Measurements from ENCODE around the gene PDZD2.
"Not testable (repeated sequence)": the region's sequence is repeated elsewhere in the genome, so short reads cannot be mapped to it uniquely, and the experiment has no call there.

PDZD2 gene

DNA sequence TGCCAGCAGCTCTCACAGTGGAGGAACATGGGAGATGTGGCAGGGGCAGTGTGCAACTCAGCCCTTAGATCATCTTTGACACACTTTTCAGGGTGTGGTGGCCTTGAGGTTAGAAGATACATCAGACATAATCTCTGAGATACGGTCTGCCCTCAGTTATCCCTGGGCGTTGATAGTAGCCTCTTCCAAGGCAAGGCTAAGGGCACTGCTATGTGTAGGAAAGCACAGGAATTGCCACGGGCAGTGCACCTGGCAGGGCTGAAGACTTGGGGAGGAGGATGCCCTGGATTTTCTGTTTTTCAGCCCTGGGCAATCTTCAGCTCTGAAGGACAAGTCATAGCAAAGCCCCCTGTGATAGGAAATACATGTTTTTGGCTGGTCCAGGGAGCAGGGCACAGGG, 328.5 kb downstream of the PDZD2 start:
- no peaks in the 10 kb centered on the region for H3K36me3 ChIP-seq (ENCODE audit: insufficient read depth, insufficient read length, low read length)
- no peak overlapping the region for H3K9ac ChIP-seq (ENCODE audit: insufficient read length, low read depth)
- H3K9me3 ChIP-seq (ENCODE audit: insufficient read depth, low read length): no peaks in the 10 kb centered on the region
- no peaks in the 10 kb centered on the region for H3K4me1 ChIP-seq (ENCODE audit: insufficient read depth, insufficient read length)
- TF ChIP-seq SUZ12 (IDR thresholded peaks at IDR 0.05; ENCODE audit: extremely low read depth, insufficient read depth, insufficient read length) (no peak), ZNF274 (IDR thresholded peaks at IDR 0.05; ENCODE audit: low read depth, low read length) (no peak), YY1 (IDR thresholded peaks at IDR 0.05; ENCODE audit: insufficient read depth, insufficient read length) (no peak)
- no peak overlapping the region for H3K4me3 ChIP-seq (ENCODE audit: insufficient read length, low read depth)
- H3K27me3 ChIP-seq (ENCODE audit: insufficient read depth, insufficient read length): no peaks in the 10 kb centered on the region
- no peak for DNase-seq (ENCODE audit: low read depth, low spot score)

DNA sequence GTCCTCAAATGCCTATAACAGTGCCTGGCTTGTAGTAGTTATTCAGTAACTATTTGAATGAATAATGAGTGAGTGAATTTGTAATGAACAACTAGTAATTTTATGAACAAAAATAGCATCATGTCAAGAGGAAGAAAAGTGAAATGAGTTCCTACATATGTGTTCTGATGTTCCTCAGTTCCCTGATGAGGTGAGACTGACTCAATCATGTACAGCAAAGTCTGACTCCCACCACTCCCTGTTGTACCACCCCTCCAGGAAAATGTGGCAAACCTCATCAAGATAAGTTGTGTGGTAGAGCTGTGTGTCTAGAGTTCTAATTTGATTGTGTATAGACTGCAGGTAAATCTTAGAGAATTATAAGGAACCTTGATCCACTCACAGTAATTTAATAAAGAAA, 333.6 kb downstream of the PDZD2 start:
- no peaks in the 10 kb centered on the region for H3K27me3 ChIP-seq (ENCODE audit: insufficient read depth, insufficient read length)

DNA sequence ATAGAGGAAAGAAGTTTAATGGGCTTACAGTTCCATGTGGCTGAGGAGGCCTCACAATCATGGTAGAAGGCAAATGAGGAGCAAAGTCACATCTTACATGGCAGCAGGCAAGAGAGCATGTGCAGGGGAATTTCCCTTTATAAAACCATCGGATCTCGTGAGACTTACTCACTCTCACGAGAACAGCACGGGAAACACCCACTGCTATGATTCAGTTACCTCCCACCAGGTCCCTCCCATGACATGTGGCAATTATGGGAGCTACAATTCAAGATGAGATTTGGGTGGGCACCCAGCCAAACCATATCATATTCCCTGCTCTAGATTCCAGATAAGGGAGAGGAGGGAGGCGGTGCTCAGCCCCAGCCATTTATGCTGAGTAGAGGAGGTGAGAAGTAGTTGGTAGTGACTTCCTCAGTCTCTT, 336.3 kb downstream of the PDZD2 start:
- not testable (repeated sequence) for DNase-seq (ENCODE audit: low read depth, low spot score); H3K9me3 ChIP-seq (ENCODE audit: insufficient read depth, low read length); H3K4me3 ChIP-seq (ENCODE audit: insufficient read length, low read depth); H3K27me3 ChIP-seq (ENCODE audit: insufficient read depth, insufficient read length); H3K36me3 ChIP-seq (ENCODE audit: insufficient read depth, insufficient read length, low read length); H3K4me1 ChIP-seq (ENCODE audit: insufficient read depth, insufficient read length); H3K9ac ChIP-seq (ENCODE audit: insufficient read length, low read depth)

More for the DNA sequence above, 333.6 kb downstream of the PDZD2 start:
- DNase-seq (ENCODE audit: low read depth, low spot score): no peak
- no peaks in the 10 kb centered on the region for H3K9me3 ChIP-seq (ENCODE audit: insufficient read depth, low read length)
- H3K4me1 ChIP-seq (ENCODE audit: insufficient read depth, insufficient read length): no peaks in the 10 kb centered on the region
- no peak overlapping the region for H3K9ac ChIP-seq (ENCODE audit: insufficient read length, low read depth)
- H3K36me3 ChIP-seq (ENCODE audit: insufficient read depth, insufficient read length, low read length): no peaks in the 10 kb centered on the region
- H3K4me3 ChIP-seq (ENCODE audit: insufficient read length, low read depth): no peak overlapping the region
- TF ChIP-seq SUZ12 (IDR thresholded peaks at IDR 0.05; ENCODE audit: extremely low read depth, insufficient read depth, insufficient read length) (no peak), ZNF274 (IDR thresholded peaks at IDR 0.05; ENCODE audit: low read depth, low read length) (no peak), YY1 (IDR thresholded peaks at IDR 0.05; ENCODE audit: insufficient read depth, insufficient read length) (no peak)

DNA sequence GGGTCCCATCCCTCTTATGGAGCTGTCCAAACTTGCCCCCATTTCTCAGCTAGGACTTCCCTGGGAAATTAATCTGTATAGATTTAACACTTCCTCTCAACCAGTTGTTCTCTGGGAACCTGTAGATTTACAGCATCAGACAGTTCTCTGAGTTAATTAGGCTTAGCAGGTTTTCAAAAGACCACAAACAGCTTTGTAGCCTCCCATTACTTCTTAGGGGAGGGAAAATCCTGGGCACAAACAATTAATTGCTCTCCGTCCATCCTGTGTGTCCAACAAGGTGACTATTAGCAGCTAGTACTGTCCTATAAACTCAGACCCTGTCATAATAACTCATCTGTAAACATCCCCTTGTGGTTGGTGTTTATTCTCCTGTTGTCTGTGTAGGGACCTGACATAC, 337.2 kb downstream of the PDZD2 start:
- no peak overlapping the region for H3K4me3 ChIP-seq (ENCODE audit: insufficient read length, low read depth)
- no peaks in the 10 kb centered on the region for H3K4me1 ChIP-seq (ENCODE audit: insufficient read depth, insufficient read length)
- no peaks in the 10 kb centered on the region for H3K36me3 ChIP-seq (ENCODE audit: insufficient read depth, insufficient read length, low read length)
- no peaks in the 10 kb centered on the region for H3K9me3 ChIP-seq (ENCODE audit: insufficient read depth, low read length)
- DNase-seq (ENCODE audit: low read depth, low spot score): no peak
- no peak overlapping the region for H3K9ac ChIP-seq (ENCODE audit: insufficient read length, low read depth)
- TF ChIP-seq YY1 (IDR thresholded peaks at IDR 0.05; ENCODE audit: insufficient read depth, insufficient read length): no peak
- TF ChIP-seq ZNF274 (IDR thresholded peaks at IDR 0.05; ENCODE audit: low read depth, low read length): no peak
- TF ChIP-seq SUZ12 (IDR thresholded peaks at IDR 0.05; ENCODE audit: extremely low read depth, insufficient read depth, insufficient read length): no peak
- H3K27me3 ChIP-seq (ENCODE audit: insufficient read depth, insufficient read length): no peaks in the 10 kb centered on the region

DNA sequence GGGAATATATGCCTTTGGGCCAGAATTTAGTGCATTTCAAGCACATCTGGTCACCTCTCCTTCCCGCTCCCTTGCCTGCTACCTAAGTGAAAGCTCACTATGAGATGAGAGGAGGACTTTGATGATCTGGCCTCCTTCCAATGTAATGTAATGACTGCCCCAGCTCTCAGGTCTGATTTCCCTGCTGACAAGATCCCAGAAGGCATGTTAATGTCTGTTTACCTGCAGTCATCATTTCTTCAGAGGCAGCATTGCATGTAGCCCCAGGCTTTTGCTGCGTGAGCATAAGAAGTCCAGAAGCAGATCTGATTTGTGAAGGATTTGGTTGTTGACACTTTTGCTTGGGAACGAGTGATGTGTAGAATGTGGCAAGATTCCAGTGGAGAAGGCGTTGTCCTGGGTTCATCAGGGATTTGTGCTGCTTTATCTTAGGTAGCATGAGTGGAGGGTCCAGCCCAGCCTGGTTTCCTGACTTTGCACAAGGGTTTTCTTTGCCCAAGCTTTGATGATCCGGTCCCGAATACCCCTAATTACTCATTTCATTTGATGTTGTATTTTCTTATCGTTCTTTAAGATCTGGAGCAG, 342.5 kb downstream of the PDZD2 start:
- TF ChIP-seq YY1 (IDR thresholded peaks at IDR 0.05; ENCODE audit: insufficient read depth, insufficient read length) (no peak), SUZ12 (IDR thresholded peaks at IDR 0.05; ENCODE audit: extremely low read depth, insufficient read depth, insufficient read length) (no peak), ZNF274 (IDR thresholded peaks at IDR 0.05; ENCODE audit: low read depth, low read length) (no peak)
- no peaks in the 10 kb centered on the region for H3K36me3 ChIP-seq (ENCODE audit: insufficient read depth, insufficient read length, low read length)
- no peak overlapping the region for H3K4me3 ChIP-seq (ENCODE audit: insufficient read length, low read depth)
- no peaks in the 10 kb centered on the region for H3K9me3 ChIP-seq (ENCODE audit: insufficient read depth, low read length)
- DNase-seq (ENCODE audit: low read depth, low spot score): no peak
- H3K9ac ChIP-seq (ENCODE audit: insufficient read length, low read depth): no peak overlapping the region
- no peaks in the 10 kb centered on the region for H3K27me3 ChIP-seq (ENCODE audit: insufficient read depth, insufficient read length)
- no peaks in the 10 kb centered on the region for H3K4me1 ChIP-seq (ENCODE audit: insufficient read depth, insufficient read length)

DNA sequence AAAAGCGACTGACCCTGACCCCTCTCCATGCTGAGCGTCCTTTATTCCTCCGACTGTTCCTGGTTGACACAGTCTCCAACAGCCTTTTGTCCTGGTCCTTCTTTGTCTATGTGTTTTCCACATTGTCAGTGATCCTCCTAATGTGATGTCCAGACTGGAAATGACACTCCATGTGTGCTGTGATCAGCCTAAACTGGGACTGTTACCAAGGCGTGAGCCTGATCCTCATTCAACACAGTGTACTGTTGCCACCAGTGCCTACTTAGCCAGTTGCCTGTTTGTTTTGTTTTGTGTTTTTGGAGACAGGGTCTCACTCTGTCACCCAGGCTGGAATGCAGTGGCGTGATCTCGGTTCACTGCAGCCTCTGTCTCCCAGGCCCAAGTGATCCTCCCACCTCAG, 343.1 kb downstream of the PDZD2 start:
- Histone ChIP-seq H3K36me3 (ENCODE audit: insufficient read depth, insufficient read length, low read length) (no peaks in the 10 kb centered on the region), H3K4me1 (ENCODE audit: insufficient read depth, insufficient read length) (no peaks in the 10 kb centered on the region), H3K9me3 (ENCODE audit: insufficient read depth, low read length) (no peaks in the 10 kb centered on the region; the same call in 1 of the 2 replicates), H3K9ac (ENCODE audit: insufficient read length, low read depth) (no peak overlapping the region), H3K4me3 (ENCODE audit: insufficient read length, low read depth) (no peak overlapping the region), H3K27me3 (ENCODE audit: insufficient read depth, insufficient read length) (no peaks in the 10 kb centered on the region)
- no peak for DNase-seq (ENCODE audit: low read depth, low spot score)
- TF ChIP-seq SUZ12 (IDR thresholded peaks at IDR 0.05; ENCODE audit: extremely low read depth, insufficient read depth, insufficient read length): no peak
- no peak for TF ChIP-seq ZNF274 (IDR thresholded peaks at IDR 0.05; ENCODE audit: low read depth, low read length)
- TF ChIP-seq YY1 (IDR thresholded peaks at IDR 0.05; ENCODE audit: insufficient read depth, insufficient read length): no peak

DNA sequence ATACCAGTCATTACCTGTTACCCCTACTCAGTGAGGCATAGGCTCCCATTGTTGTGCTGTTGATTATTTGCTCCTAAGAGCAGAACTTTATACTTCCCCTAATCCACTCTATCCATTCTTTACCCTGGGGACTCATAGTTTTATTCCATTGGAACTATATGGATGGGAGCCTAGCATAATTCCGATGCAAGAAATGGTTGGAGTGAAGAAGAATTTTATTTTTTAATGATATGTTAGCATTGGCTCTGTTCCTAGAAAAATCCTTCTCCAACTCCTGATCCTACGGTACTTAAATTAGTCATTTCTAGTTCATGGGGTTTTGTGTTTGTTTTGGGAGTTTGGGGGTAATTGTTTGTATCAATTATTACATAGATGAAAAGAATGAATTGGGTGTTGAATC, 343.7 kb downstream of the PDZD2 start:
- H3K36me3 ChIP-seq (ENCODE audit: insufficient read depth, insufficient read length, low read length): peaks cover 2% of the 10 kb centered on the region
- DNase-seq (ENCODE audit: low read depth, low spot score): no peak
- H3K27me3 ChIP-seq (ENCODE audit: insufficient read depth, insufficient read length): no peaks in the 10 kb centered on the region
- H3K9ac ChIP-seq (ENCODE audit: insufficient read length, low read depth): no peak overlapping the region
- H3K9me3 ChIP-seq (ENCODE audit: insufficient read depth, low read length): peaks cover 5% of the 10 kb centered on the region
- no peaks in the 10 kb centered on the region for H3K4me1 ChIP-seq (ENCODE audit: insufficient read depth, insufficient read length)
- TF ChIP-seq ZNF274 (IDR thresholded peaks at IDR 0.05; ENCODE audit: low read depth, low read length) (no peak), SUZ12 (IDR thresholded peaks at IDR 0.05; ENCODE audit: extremely low read depth, insufficient read depth, insufficient read length) (no peak), YY1 (IDR thresholded peaks at IDR 0.05; ENCODE audit: insufficient read depth, insufficient read length) (no peak)
- H3K4me3 ChIP-seq (ENCODE audit: insufficient read length, low read depth): no peak overlapping the region

DNA sequence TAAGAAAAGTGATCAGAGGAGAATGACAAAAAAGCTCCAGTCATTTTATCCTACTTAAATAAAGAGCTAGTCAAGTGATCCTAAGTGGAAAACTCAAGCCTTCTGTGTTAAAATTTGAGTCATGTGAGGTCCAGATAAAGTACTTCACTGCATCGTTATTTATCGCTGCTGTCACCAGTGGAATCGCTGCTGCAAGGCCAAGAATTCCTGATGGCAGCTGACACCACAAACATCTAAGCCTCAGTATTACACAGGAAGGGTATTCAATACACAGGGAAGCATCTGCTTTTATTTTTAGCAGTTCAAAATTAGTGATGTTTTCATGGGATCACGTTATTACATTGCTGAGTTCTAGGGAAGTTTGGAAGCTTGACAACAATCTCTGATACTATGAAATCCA, 344.9 kb downstream of the PDZD2 start:
- TF ChIP-seq SUZ12 (IDR thresholded peaks at IDR 0.05; ENCODE audit: extremely low read depth, insufficient read depth, insufficient read length): no peak
- TF ChIP-seq ZNF274 (IDR thresholded peaks at IDR 0.05; ENCODE audit: low read depth, low read length): no peak
- no peak for TF ChIP-seq YY1 (IDR thresholded peaks at IDR 0.05; ENCODE audit: insufficient read depth, insufficient read length)
- Histone ChIP-seq H3K27me3 (ENCODE audit: insufficient read depth, insufficient read length) (no peaks in the 10 kb centered on the region), H3K9ac (ENCODE audit: insufficient read length, low read depth) (no peak overlapping the region), H3K4me1 (ENCODE audit: insufficient read depth, insufficient read length) (no peaks in the 10 kb centered on the region), H3K4me3 (ENCODE audit: insufficient read length, low read depth) (no peak overlapping the region), H3K9me3 (ENCODE audit: insufficient read depth, low read length) (peaks cover 10% of the 10 kb centered on the region), H3K36me3 (ENCODE audit: insufficient read depth, insufficient read length, low read length) (peaks cover 2% of the 10 kb centered on the region)
- no peak for DNase-seq (ENCODE audit: low read depth, low spot score)

Data from NT2/D1 (cell line).